IMR-90 (cell line): Measurements from ENCODE around the gene PYGB. TPM values are rescaled to one million over a fixed set of nuclear protein-coding genes. Genes with fewer than 3 reads are reported as not detected.
A peak's percentile ranks its signal among the peaks of the same experiment; 100 is the strongest.

ENCODE experiments used
- ATAC-seq: fragments of 200-7000 bp; cut with Tn5 transposase; 2 replicates; pipeline ENCODE4 v1.9.1; 2020; ENCODE audit warnings: low read depth, mild to moderate bottlenecking, moderate library complexity
- BruUV-seq: library from RNA; stranded (reverse); fragments of 400-500 nt; replicated peaks from 2 replicates; lab custom pipeline; 2021; lab: Mats Ljungman, UMichigan
- CTCF ChIA-PET: fragments of 300-600 bp; formaldehyde crosslinking; extraction: SDS; loops from one replicate; lab custom pipeline; 2021; ENCODE audit warnings: antibody characterized with exemption; lab: Yijun Ruan, JAX
- POLR2A ChIA-PET: fragments of 300-600 bp; sonication (Branson Sonifier 250); formaldehyde crosslinking; loops from one replicate; lab custom pipeline; 2022; ENCODE audit warnings: antibody characterized with exemption; ENCODE audit not compliant: unreplicated experiment; lab: Charles Lee
- DNase-seq: peaks from one replicate; pipeline ENCODE4 v3.0.0; 2013
- H2AFZ ChIP-seq: replicated peaks from 2 replicates; pipeline ENCODE3; 2013; ENCODE audit warnings: low read length, mild to moderate bottlenecking; ENCODE audit not compliant: poor library complexity
- H2AK5ac ChIP-seq: 2 replicates; pipeline ENCODE4 v1.6.1; 2013; ENCODE audit warnings: low read depth, low read length, inconsistent platforms
- H2AK9ac ChIP-seq: replicated peaks from 2 replicates; pipeline ENCODE3; 2013; ENCODE audit warnings: mild to moderate bottlenecking, low read depth, low read length, moderate library complexity; ENCODE audit not compliant: poor library complexity
- H2BK120ac ChIP-seq: 2 replicates; pipeline ENCODE4 v1.6.1; 2013; ENCODE audit warnings: low read depth, low read length, inconsistent platforms
- H2BK15ac ChIP-seq: 3 replicates; pipeline ENCODE4 v1.6.1; 2013; ENCODE audit warnings: low read depth, low read length, inconsistent platforms
- H2BK20ac ChIP-seq: 2 replicates; pipeline ENCODE4 v1.6.1; 2013; ENCODE audit warnings: low read depth, mild to moderate bottlenecking, inconsistent platforms, low read length, moderate library complexity
- H2BK5ac ChIP-seq: 2 replicates; pipeline ENCODE4 v1.6.1; 2013; ENCODE audit warnings: mild to moderate bottlenecking, low read depth, low read length, inconsistent platforms; ENCODE audit not compliant: poor library complexity, severe bottlenecking
- H3K14ac ChIP-seq: replicated peaks from 2 replicates; pipeline ENCODE4 v1.6.1; 2013; ENCODE audit warnings: low read depth, low read length, inconsistent platforms
- H3K18ac ChIP-seq: 2 replicates; pipeline ENCODE4 v1.6.1; 2013; ENCODE audit warnings: low read depth, low read length, control low read depth
- H3K23ac ChIP-seq: 2 replicates; pipeline ENCODE4 v1.6.1; 2013; ENCODE audit warnings: low read depth, low read length, inconsistent platforms
- H3K27ac ChIP-seq: 2 replicates; pipeline ENCODE4 v1.5.1; 2013; ENCODE audit warnings: mild to moderate bottlenecking, control low read depth, low read length; ENCODE audit not compliant: insufficient read depth
- H3K27me3 ChIP-seq: 2 replicates; pipeline ENCODE4 v1.6.1; 2013; ENCODE audit warnings: low read length; ENCODE audit not compliant: control insufficient read depth, insufficient read depth
- H3K36me3 ChIP-seq: 2 replicates; pipeline ENCODE4 v1.6.1; 2013; ENCODE audit warnings: low read length, mixed read lengths; ENCODE audit not compliant: control insufficient read depth, insufficient read depth
- H3K4ac ChIP-seq: 2 replicates; pipeline ENCODE4 v1.6.1; 2013; ENCODE audit warnings: low read depth, low read length, inconsistent platforms
- H3K4me1 ChIP-seq: 2 replicates; pipeline ENCODE4 v1.6.1; 2013; ENCODE audit warnings: low read length, mixed read lengths; ENCODE audit not compliant: control insufficient read depth, insufficient read depth
- H3K4me2 ChIP-seq: 2 replicates; pipeline ENCODE4 v1.6.1; 2013; ENCODE audit warnings: low read depth, mild to moderate bottlenecking, control low read depth, low read length, moderate library complexity
- H3K4me3 ChIP-seq: 2 replicates; pipeline ENCODE4 v1.5.1; 2013; ENCODE audit warnings: low read depth, mild to moderate bottlenecking, control low read depth, low read length, moderate library complexity; ENCODE audit not compliant: insufficient read depth
- H3K56ac ChIP-seq: 2 replicates; pipeline ENCODE4 v1.6.1; 2013; ENCODE audit warnings: low read length, inconsistent platforms; ENCODE audit not compliant: insufficient read depth; ENCODE audit errors: extremely low read depth
- H3K79me1 ChIP-seq, 2 experiments: 2 replicates each; pipeline ENCODE4 v1.6.1; 2013; ENCODE audit warnings: low read length in 2 of 2, inconsistent platforms in 1 of 2, low read depth in 1 of 2
- H3K9ac ChIP-seq: 2 replicates; pipeline ENCODE4 v1.6.1; 2013; ENCODE audit warnings: low read depth, low read length, control low read depth
- H3K9me1 ChIP-seq: 2 replicates; pipeline ENCODE4 v1.6.1; 2013; ENCODE audit warnings: low read length, inconsistent platforms; ENCODE audit not compliant: insufficient read depth
- H3K9me3 ChIP-seq: 2 replicates; pipeline ENCODE4 v1.6.1; 2013; ENCODE audit warnings: low read length; ENCODE audit not compliant: control insufficient read depth, insufficient read depth
- H4K20me1 ChIP-seq: 2 replicates; pipeline ENCODE4 v1.6.1; 2013; ENCODE audit warnings: low read length, inconsistent platforms; ENCODE audit not compliant: insufficient read depth
- H4K5ac ChIP-seq: 2 replicates; pipeline ENCODE4 v1.6.1; 2013; ENCODE audit warnings: mild to moderate bottlenecking, low read depth, low read length, control low read depth
- H4K8ac ChIP-seq, 2 experiments: 2 replicates each; pipeline ENCODE4 v1.6.1; 2013; ENCODE audit warnings: low read depth in 2 of 2, low read length in 2 of 2, control low read depth in 1 of 2, inconsistent platforms in 1 of 2
- H4K91ac ChIP-seq: 2 replicates; pipeline ENCODE4 v1.6.1; 2013; ENCODE audit warnings: low read depth, low read length, inconsistent platforms; ENCODE audit not compliant: insufficient read depth
- BHLHE40 ChIP-seq: fragments of 150-350 bp; IDR thresholded peaks from 2 replicates; pipeline ENCODE4 v1.6.1; 2016; ENCODE audit warnings: mild to moderate bottlenecking, low read depth, low read length
- CEBPB ChIP-seq: IDR thresholded peaks from 2 replicates; pipeline ENCODE4 v1.6.1; 2012; ENCODE audit warnings: low read depth, low read length, improper control_type of control experiment
- CHD1 ChIP-seq: IDR thresholded peaks from 2 replicates; pipeline ENCODE4 v1.6.1; 2012; ENCODE audit warnings: low read depth, low read length, improper control_type of control experiment
- FOS ChIP-seq: fragments of 150-350 bp; IDR thresholded peaks from 2 replicates; pipeline ENCODE4 v1.6.1; 2016; ENCODE audit warnings: low read depth, low read length
- MAFK ChIP-seq: IDR thresholded peaks from 2 replicates; pipeline ENCODE4 v1.6.1; 2012; ENCODE audit warnings: low read depth, low read length, improper control_type of control experiment
- MAZ ChIP-seq: IDR thresholded peaks from 2 replicates; pipeline ENCODE4 v1.6.1; 2012; ENCODE audit warnings: low read depth, mild to moderate bottlenecking, low read length, improper control_type of control experiment, moderate library complexity, borderline replicate concordance
- MXI1 ChIP-seq: IDR thresholded peaks from 2 replicates; pipeline ENCODE4 v1.6.1; 2012; ENCODE audit warnings: low read depth, mild to moderate bottlenecking, low read length, moderate library complexity, borderline replicate concordance
- NFE2L2 ChIP-seq: fragments of 150-350 bp; IDR thresholded peaks from 2 replicates; pipeline ENCODE4 v1.6.1; 2016; ENCODE audit warnings: low read depth, mild to moderate bottlenecking, low read length
- POLR2A ChIP-seq: IDR thresholded peaks from 2 replicates; pipeline ENCODE4 v1.6.1; 2012; ENCODE audit warnings: mild to moderate bottlenecking, low read depth, low read length
- RAD21 ChIP-seq: IDR thresholded peaks from 2 replicates; pipeline ENCODE4 v1.6.1; 2012; ENCODE audit warnings: low read length, improper control_type of control experiment
- RCOR1 ChIP-seq: IDR thresholded peaks from 2 replicates; pipeline ENCODE4 v1.6.1; 2012; ENCODE audit warnings: mild to moderate bottlenecking, low read length, improper control_type of control experiment; ENCODE audit not compliant: insufficient replicate concordance
- RFX5 ChIP-seq: IDR thresholded peaks from 2 replicates; pipeline ENCODE4 v1.8.0; 2012; ENCODE audit warnings: low read depth, mild to moderate bottlenecking, low read length, moderate library complexity
- SMC3 ChIP-seq: fragments of 150-350 bp; IDR thresholded peaks from 2 replicates; pipeline ENCODE4 v1.6.1; 2016; ENCODE audit warnings: low read depth, mild to moderate bottlenecking, antibody characterized with exemption, low read length, moderate library complexity
- WGBS, 2 experiments: methylation state at CpG; one replicate each; pipeline versions ENCODE4 v1.1.5 to v1.1.7; 2013; ENCODE audit warnings: missing lambda C conversion rate in 2 of 2; ENCODE audit not compliant: insufficient read length in 1 of 2; ENCODE audit errors: extremely low coverage in 2 of 2; 5-methylcytosine and 5-hydroxymethylcytosine counted together
- dilution Hi-C: fragments of 300-500 bp; cut with HindIII; formaldehyde crosslinking; loops from one replicate; pipeline ENCODE4 v1.14.3; 2018; ENCODE audit warnings: low sequenced_read_pairs; ENCODE audit not compliant: unreplicated experiment
- in situ Hi-C: fragments of 300-500 bp; cut with MboI; formaldehyde crosslinking; loops from 3 replicates; pipeline ENCODE4 v1.14.3; 2019; ENCODE audit warnings: low sequenced_read_pairs, inconsistent platforms, mixed read lengths
- intact Hi-C: fragments of 100-400 bp; cut with micrococcal nuclease; formaldehyde crosslinking; loops from 2 replicates; pipeline ENCODE4 v1.10.0; 2022
- polyA plus RNA-seq, 3 experiments: library from polyadenylated mRNA; depleted of rRNA; stranded (reverse); fragments of >200 nt; gene quantifications; 2 replicates each; pipeline ENCODE4 v1.2.3, GENCODE V29; 2012; ENCODE audit warnings: low replicate concordance in 1 of 3
- total RNA-seq: library from RNA; depleted of rRNA; stranded (reverse); fragments of >200 nt; gene quantifications from 2 replicates; pipeline ENCODE4 v1.2.3, GENCODE V29; 2012
- TF ChIP-seq, protein P1 (sequence below): conservative IDR thresholded peaks from 2 replicates; pipeline ENCODE4 v1.5.1; 2012; ENCODE audit warnings: mild to moderate bottlenecking, low read depth, low read length, improper control_type of control experiment
- TF ChIP-seq, protein P2 (sequence below): fragments of 150-350 bp; IDR thresholded peaks from 2 replicates; pipeline ENCODE4 v1.6.1; 2016; ENCODE audit warnings: low read depth, mild to moderate bottlenecking, low read length, moderate library complexity, borderline replicate concordance
- TF ChIP-seq, protein P3 (sequence below): fragments of 150-350 bp; IDR thresholded peaks from 2 replicates; pipeline ENCODE4 v1.6.1; 2017; ENCODE audit warnings: mild to moderate bottlenecking, antibody characterized with exemption, low read length, low read depth

Gene PYGB
- total and polyA plus RNA-seq, 2 of the 4 experiments (the other 2 are of a cell fraction), result 72.4 to 83.1 TPM

DNA sequence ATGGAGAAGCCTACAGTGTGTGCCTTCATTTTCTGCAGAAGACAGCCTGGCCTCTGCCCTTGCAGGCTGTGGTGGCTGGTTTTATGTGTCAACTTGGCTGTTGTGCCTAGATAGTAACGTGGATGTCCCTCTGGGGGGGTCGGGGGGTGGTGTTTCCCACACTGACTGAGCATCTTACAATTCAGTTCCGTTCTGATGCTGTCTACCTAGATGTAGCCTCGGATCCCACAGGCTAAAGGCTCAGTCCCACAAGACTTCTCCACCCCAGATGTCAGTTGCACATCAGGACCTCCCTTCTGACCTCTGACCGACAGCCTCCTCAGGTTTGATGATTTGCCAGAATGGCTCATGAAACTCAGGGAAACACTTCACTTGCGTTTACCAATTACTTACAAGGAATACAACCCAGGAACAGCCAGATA lies 4.4 kb downstream of the PYGB start:
- no peak overlapping the region for H3K18ac ChIP-seq
- no TSS peak for BruUV-seq
- peak overlapping the region; percentile 15 for H2AK9ac ChIP-seq
- no peak overlapping the region for H2AK5ac ChIP-seq
- CTCF ChIA-PET, result interaction anchor here (0.6 kb wide), 1 partner anchor 134 kb away, joined by 6 read pairs; no protein-coding TSS in a partner anchor
- no peak overlapping the region for H3K4ac ChIP-seq
- in situ Hi-C loops, result loop anchor here (10.0 to 25.0 kb wide), 5 partner anchors 57 to 1615 kb away; partner anchors contain the start of genes APMAP, CST3 and ENTPD6
- H3K4me1 ChIP-seq, result peaks cover 15% of the 10 kb centered on the region
- TF ChIP-seq MAFK, result no peak
- TF ChIP-seq BHLHE40, result no peak
- no peak for TF ChIP-seq SMC3
- no peak for TF ChIP-seq MAZ
- TF ChIP-seq RFX5, result no peak
- TF ChIP-seq NFE2L2, result no peak
- TF ChIP-seq RCOR1, result no peak
- no peak for TF ChIP-seq POLR2A
- TF ChIP-seq, protein P1, sequence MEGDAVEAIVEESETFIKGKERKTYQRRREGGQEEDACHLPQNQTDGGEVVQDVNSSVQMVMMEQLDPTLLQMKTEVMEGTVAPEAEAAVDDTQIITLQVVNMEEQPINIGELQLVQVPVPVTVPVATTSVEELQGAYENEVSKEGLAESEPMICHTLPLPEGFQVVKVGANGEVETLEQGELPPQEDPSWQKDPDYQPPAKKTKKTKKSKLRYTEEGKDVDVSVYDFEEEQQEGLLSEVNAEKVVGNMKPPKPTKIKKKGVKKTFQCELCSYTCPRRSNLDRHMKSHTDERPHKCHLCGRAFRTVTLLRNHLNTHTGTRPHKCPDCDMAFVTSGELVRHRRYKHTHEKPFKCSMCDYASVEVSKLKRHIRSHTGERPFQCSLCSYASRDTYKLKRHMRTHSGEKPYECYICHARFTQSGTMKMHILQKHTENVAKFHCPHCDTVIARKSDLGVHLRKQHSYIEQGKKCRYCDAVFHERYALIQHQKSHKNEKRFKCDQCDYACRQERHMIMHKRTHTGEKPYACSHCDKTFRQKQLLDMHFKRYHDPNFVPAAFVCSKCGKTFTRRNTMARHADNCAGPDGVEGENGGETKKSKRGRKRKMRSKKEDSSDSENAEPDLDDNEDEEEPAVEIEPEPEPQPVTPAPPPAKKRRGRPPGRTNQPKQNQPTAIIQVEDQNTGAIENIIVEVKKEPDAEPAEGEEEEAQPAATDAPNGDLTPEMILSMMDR, result no peak
- TF ChIP-seq CEBPB, result no peak
- TF ChIP-seq, protein P2, sequence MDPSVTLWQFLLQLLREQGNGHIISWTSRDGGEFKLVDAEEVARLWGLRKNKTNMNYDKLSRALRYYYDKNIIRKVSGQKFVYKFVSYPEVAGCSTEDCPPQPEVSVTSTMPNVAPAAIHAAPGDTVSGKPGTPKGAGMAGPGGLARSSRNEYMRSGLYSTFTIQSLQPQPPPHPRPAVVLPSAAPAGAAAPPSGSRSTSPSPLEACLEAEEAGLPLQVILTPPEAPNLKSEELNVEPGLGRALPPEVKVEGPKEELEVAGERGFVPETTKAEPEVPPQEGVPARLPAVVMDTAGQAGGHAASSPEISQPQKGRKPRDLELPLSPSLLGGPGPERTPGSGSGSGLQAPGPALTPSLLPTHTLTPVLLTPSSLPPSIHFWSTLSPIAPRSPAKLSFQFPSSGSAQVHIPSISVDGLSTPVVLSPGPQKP, result no peak
- no peak for TF ChIP-seq RAD21
- TF ChIP-seq, protein P3, sequence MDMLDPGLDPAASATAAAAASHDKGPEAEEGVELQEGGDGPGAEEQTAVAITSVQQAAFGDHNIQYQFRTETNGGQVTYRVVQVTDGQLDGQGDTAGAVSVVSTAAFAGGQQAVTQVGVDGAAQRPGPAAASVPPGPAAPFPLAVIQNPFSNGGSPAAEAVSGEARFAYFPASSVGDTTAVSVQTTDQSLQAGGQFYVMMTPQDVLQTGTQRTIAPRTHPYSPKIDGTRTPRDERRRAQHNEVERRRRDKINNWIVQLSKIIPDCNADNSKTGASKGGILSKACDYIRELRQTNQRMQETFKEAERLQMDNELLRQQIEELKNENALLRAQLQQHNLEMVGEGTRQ, result no peak
- no peak for TF ChIP-seq CHD1
- TF ChIP-seq MXI1, result no peak
- TF ChIP-seq FOS, result no peak
- no peak overlapping the region for H4K5ac ChIP-seq
- no peak overlapping the region for H2BK120ac ChIP-seq
- no CpG with 5 or more reads among the region's 6 CpGs for WGBS, 2 experiments
- no peak for ATAC-seq
- H3K9me3 ChIP-seq, result no peaks in the 10 kb centered on the region
- H3K4me3 ChIP-seq, result no peak overlapping the region
- H4K20me1 ChIP-seq, result peaks cover 78% of the 10 kb centered on the region
- dilution Hi-C loops, result no loop called here
- H2AFZ ChIP-seq, result no peak overlapping the region
- H4K8ac ChIP-seq, result no peak overlapping the region
- intact Hi-C loops, result no loop called here
- H3K9ac ChIP-seq, result no peak overlapping the region
- H3K27ac ChIP-seq, result no peak overlapping the region
- H2BK20ac ChIP-seq, result no peak overlapping the region
- peaks cover 23 to 83% of the 10 kb centered on the region in 2 experiments for H3K79me1 ChIP-seq
- H3K14ac ChIP-seq, result no peak overlapping the region
- H3K4me2 ChIP-seq, result no peak overlapping the region
- no peak overlapping the region for H4K91ac ChIP-seq
- H2BK5ac ChIP-seq, result no peak overlapping the region
- H3K9me1 ChIP-seq, result peaks cover 35% of the 10 kb centered on the region
- no peak overlapping the region for H2BK15ac ChIP-seq
- H3K23ac ChIP-seq, result peak overlapping the region; percentile 52; the same call in 1 of the 2 replicates
- POLR2A ChIA-PET, result no interaction called here
- no peaks in the 10 kb centered on the region for H3K27me3 ChIP-seq
- peaks cover 10% of the 10 kb centered on the region for H3K36me3 ChIP-seq
- no peak overlapping the region for H3K56ac ChIP-seq
- DNase-seq, result no peak
